Neural crest cell (in vitro differentiated cells): ENCODE data around the gene LAMB2. TPM values are rescaled to one million over a fixed set of nuclear protein-coding genes. Genes with fewer than 3 reads are reported as not detected.
A peak's percentile ranks its signal among the peaks of the same experiment; 100 is the strongest.

Experiments
- DNase-seq: peaks from one replicate; pipeline ENCODE4 v3.0.0; 2021; ENCODE audit warnings: low read depth, mixed read lengths, low spot score
- H3K27ac Mint-ChIP-seq: one replicate; pipeline ENCODE4 v1.8.0; 2021; ENCODE audit warnings: mild to moderate bottlenecking, mixed read lengths; ENCODE audit not compliant: unreplicated experiment
- H3K27me3 Mint-ChIP-seq: 2 replicates; pipeline ENCODE4 v1.8.0; 2021; ENCODE audit warnings: low read depth, mild to moderate bottlenecking, mixed read lengths
- H3K36me3 Mint-ChIP-seq: 2 replicates; pipeline ENCODE4 v1.8.0; 2021; ENCODE audit warnings: low read depth, mild to moderate bottlenecking, mixed read lengths
- H3K4me1 Mint-ChIP-seq: 2 replicates; pipeline ENCODE4 v1.8.0; 2021; ENCODE audit warnings: mixed read lengths
- H3K4me3 Mint-ChIP-seq: one replicate; pipeline ENCODE4 v1.8.0; 2021; ENCODE audit warnings: mild to moderate bottlenecking, mixed read lengths
- H3K9me3 Mint-ChIP-seq: 2 replicates; pipeline ENCODE4 v1.8.0; 2021; ENCODE audit warnings: mixed read lengths
- total RNA-seq: library from RNA; stranded (reverse); gene quantifications from 2 replicates; pipeline ENCODE4 v1.2.1, GENCODE V29; 2021
- TF ChIP-seq, protein P1 (sequence below): fragments of 200-600 bp; sonication (generic); conservative IDR thresholded peaks from 2 replicates; pipeline ENCODE4 v1.5.0; 2021; ENCODE audit warnings: antibody characterized with exemption, mild to moderate bottlenecking

LAMB2 gene
- total RNA-seq, 1 donor from 2014 or later = 120 TPM

DNA sequence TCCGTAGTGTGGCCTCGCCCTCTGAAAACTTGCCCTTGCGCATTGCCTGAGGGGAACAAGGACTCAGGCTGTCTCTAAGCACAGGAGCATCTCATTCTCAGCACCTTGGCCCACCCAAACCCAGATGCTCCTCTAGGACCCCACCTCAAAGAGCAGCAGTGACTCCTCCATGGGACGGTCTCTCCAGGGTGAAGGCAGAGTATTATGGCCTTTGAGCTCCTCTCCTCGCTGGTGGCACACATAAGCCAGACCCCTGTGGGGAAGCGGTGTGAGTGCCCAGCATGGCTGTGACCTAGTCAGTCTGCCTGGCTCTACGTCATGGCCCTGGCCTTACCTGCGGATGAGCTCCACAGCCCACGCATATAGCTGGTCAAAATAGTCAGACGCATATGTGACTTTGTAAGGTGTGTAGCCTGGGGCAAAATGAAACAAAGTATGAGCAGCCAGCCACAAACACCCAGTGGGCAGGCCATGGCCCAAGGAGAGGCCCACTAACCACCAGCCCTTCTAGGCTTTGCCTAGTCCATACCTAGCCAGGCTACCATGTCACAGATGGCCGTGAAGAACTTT, 32.7 kb downstream of the LAMB2 start:
- H3K9me3 Mint-ChIP-seq = no peaks in the 10 kb centered on the region
- H3K27me3 Mint-ChIP-seq = no peaks in the 10 kb centered on the region
- DNase-seq = no peak
- TF ChIP-seq, protein P1, sequence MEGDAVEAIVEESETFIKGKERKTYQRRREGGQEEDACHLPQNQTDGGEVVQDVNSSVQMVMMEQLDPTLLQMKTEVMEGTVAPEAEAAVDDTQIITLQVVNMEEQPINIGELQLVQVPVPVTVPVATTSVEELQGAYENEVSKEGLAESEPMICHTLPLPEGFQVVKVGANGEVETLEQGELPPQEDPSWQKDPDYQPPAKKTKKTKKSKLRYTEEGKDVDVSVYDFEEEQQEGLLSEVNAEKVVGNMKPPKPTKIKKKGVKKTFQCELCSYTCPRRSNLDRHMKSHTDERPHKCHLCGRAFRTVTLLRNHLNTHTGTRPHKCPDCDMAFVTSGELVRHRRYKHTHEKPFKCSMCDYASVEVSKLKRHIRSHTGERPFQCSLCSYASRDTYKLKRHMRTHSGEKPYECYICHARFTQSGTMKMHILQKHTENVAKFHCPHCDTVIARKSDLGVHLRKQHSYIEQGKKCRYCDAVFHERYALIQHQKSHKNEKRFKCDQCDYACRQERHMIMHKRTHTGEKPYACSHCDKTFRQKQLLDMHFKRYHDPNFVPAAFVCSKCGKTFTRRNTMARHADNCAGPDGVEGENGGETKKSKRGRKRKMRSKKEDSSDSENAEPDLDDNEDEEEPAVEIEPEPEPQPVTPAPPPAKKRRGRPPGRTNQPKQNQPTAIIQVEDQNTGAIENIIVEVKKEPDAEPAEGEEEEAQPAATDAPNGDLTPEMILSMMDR = no peak
- peak overlapping the region; percentile 51 for H3K4me3 Mint-ChIP-seq
- no peak overlapping the region for H3K27ac Mint-ChIP-seq
- peaks cover 20% of the 10 kb centered on the region for H3K4me1 Mint-ChIP-seq
- peaks cover 6% of the 10 kb centered on the region for H3K36me3 Mint-ChIP-seq

DNA sequence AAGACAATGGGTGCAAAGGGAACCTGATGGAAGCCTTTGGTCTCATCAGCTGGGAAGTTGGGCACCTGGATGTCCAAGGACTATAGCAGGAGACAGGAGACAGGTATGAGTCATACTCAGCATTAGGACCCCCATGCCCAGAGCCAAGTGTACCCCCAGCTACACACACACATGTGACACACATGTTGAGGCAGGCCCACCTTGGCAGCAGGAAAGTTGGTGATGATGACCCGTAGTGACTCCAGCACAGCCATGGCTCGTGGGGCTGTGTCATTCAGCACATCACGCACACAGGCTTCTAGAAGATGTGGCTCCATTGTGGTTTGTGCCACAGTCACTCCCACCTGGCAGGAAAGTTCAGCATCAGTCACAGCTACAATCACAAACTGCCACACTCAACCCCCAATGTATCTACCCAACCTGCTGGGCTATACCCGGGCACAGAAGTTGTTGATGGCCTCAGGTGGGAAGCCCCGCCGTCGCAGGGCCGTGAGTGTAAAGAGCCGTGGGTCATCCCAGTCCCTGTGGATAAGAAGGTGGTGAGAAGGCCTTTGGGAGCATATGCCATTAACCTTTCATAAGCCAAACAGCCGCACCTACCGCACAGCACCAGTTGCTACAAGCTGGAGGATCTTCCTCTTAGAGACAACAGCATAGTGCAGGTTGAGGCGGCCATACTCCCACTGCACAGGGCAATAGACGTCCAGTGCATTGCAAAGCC, 33.8 kb downstream of the LAMB2 start:
- Mint-ChIP-seq H3K4me1 (peaks cover 17% of the 10 kb centered on the region), H3K4me3 (peak overlapping the region; percentile 37), H3K27ac (no peak overlapping the region), H3K27me3 (no peaks in the 10 kb centered on the region), H3K9me3 (no peaks in the 10 kb centered on the region), H3K36me3 (peaks cover 6% of the 10 kb centered on the region)
- TF ChIP-seq, protein P1 = no peak
- DNase-seq = no peak

DNA sequence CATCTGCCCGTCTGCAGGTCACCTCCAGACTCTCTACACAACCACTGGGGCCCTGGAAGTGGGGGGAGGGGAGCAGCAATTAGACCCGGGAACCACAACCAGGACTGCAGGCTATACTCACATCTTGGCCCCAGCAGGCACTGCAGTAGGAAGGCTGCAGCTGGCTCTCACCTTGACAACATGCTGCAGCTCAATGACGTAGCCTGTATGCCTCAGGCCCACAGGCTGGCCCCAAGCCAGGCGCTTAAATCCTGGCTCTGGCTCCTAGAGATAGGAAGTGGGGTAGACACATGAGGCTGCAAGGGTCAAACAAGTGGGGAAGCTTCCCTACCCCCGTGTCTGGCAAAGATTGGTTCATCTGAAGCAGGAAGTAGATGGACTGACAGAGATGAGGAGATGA, 34.4 kb downstream of the LAMB2 start:
- Mint-ChIP-seq H3K27ac (peak overlapping the region; percentile 40), H3K9me3 (no peaks in the 10 kb centered on the region), H3K4me1 (peaks cover 14% of the 10 kb centered on the region), H3K36me3 (peaks cover 6% of the 10 kb centered on the region), H3K27me3 (no peaks in the 10 kb centered on the region), H3K4me3 (peak overlapping the region; percentile 34)
- DNase-seq = no peak
- TF ChIP-seq, protein P1 = no peak

DNA sequence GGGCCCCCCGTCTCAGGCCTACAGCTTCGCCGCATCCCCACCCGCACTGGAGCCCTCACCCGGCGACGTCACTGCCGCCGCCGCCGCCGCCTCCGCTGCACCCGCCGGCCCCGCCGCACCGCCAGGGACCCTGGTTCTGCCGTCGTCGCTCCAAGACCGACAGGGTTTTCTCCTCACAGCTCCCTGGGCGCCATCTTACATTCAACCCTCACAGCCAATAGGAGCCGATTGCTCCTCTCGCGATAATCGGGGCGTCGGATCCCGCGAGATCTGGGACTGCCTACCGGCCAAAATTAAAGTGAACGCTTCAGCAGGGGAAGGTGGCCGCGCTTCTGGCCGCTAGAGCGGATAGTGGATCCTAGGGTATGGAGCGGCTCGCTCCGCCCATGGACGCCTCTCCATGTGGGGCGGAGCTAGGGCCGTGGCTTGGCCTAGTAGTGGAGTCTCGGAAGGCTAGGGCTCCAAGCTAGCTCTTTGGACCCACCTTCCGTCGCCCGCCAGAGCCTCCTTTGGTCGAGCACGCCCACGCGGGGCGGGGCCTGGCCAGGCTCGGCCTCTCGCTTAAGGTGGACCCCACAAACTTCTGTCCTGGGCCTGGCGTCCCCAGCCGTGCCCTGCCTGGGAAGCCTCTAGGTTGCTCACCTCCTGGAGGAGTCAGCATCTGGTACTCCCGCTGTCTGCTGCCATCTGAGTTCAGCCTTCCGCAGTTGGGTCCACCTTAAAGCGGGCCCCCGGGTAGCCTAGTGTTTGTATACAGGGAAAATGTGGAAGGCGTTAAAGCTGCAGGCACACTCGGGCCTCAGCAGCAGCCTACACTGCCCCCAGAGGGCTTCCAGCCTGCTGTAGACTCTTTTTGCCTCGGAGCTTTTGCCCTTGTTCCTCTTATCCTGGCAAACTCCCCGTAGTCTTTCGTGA, 38.7 kb downstream of the LAMB2 start, which contains the start of gene QRICH1:
Gene QRICH1 (minus strand): TSS at position 219 of the 915 bp plus-strand sequence. CDS start 17,054 bp downstream, outside the sequence.
- Mint-ChIP-seq H3K27me3 (no peaks in the 10 kb centered on the region), H3K4me1 (peaks cover 36% of the 10 kb centered on the region), H3K4me3 (peak within 1 kb of the TSS; percentile 98), H3K36me3 (no peaks in the 10 kb centered on the region), H3K27ac (peak within 1 kb of the TSS; percentile 96), H3K9me3 (no peaks in the 10 kb centered on the region)
- peak; percentile 98 for DNase-seq
- TF ChIP-seq, protein P1 = peak; percentile 60
